NT2/D1 (cell line): ENCODE data around the gene PRKAG2.

Experiments
- SUZ12 ChIP-seq: IDR thresholded peaks from 2 replicates; pipeline ENCODE4 v1.6.1; 2011; ENCODE audit not compliant: insufficient read length, insufficient read depth; ENCODE audit errors: extremely low read depth
- YY1 ChIP-seq: IDR thresholded peaks from 2 replicates; pipeline ENCODE4 v1.6.1; 2011; ENCODE audit not compliant: insufficient read length, insufficient read depth
- ZNF274 ChIP-seq: IDR thresholded peaks from 2 replicates; pipeline ENCODE4 v1.6.1; 2011; ENCODE audit warnings: mild to moderate bottlenecking, low read depth, low read length

DNA sequence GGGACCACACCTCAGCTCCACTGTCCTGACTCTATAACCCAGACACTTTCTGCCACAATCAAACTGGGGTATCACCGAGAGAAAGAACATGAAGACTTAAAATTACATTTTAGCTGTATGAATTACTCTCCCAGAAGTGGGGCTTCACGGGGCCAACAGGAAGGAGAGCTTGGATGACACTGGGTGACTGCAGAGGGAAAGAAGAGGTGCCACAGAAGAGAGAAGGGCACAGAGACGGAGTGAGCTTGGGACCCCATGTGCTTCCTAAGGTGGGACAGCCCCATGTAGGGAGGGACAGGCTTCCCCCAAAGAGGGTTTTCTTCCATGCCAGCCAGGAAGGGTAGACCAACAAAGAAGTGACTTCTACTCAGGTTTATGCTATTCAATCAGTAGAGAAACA lies 195.2 kb downstream of the PRKAG2 start:
- TF ChIP-seq ZNF274, result no peak
- TF ChIP-seq YY1, result no peak
- TF ChIP-seq SUZ12, result no peak
